ENCODE data around the gene GMNC.

Gene GMNC

DNA sequence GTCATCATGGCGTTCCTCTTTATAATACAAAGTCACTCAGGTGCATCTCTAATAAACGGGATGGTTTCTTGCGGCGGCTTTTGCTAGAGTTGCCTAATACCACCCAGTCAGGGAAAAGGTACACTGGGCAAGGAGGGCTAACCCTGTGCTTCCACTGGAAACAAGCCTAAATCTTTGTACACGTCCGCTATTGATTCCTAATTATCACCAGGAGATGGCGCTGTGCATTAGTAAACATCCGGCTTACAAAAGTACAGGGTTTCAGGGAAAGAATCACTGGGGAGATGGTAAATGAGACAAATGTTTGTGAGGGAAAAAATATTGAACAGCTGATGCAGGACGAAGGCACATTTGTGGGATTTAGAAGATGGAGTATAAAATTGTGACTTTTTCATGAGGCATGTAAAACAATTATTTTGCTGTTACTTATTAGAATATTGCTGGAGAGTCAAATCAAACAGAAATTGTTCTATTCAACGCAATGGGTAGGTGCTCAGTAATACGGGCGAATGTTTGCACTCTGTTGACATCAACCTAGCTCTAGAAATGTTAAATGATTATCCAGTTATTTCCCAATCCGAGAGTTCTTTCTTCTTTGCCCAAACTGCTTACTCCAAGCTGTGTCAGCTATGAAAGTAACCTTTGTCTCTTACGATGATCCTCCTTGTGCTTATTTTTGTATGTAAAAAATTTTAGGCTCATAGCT is 50.6 kb downstream of the GMNC start:
- H3K27me3 Mint-ChIP-seq (ENCODE audit: low read depth, poor library complexity), result peaks cover 7% of the 10 kb centered on the region
- H3K4me1 Mint-ChIP-seq, result peaks cover 6% of the 10 kb centered on the region
- peak; percentile 54 for DNase-seq
- H3K9me3 Mint-ChIP-seq, result peaks cover 3% of the 10 kb centered on the region
- H3K36me3 Mint-ChIP-seq (ENCODE audit: low read depth), result no peaks in the 10 kb centered on the region
- no peak overlapping the region for H3K4me3 Mint-ChIP-seq
- no peak overlapping the region for H3K27ac Mint-ChIP-seq
- TF ChIP-seq, protein P1, sequence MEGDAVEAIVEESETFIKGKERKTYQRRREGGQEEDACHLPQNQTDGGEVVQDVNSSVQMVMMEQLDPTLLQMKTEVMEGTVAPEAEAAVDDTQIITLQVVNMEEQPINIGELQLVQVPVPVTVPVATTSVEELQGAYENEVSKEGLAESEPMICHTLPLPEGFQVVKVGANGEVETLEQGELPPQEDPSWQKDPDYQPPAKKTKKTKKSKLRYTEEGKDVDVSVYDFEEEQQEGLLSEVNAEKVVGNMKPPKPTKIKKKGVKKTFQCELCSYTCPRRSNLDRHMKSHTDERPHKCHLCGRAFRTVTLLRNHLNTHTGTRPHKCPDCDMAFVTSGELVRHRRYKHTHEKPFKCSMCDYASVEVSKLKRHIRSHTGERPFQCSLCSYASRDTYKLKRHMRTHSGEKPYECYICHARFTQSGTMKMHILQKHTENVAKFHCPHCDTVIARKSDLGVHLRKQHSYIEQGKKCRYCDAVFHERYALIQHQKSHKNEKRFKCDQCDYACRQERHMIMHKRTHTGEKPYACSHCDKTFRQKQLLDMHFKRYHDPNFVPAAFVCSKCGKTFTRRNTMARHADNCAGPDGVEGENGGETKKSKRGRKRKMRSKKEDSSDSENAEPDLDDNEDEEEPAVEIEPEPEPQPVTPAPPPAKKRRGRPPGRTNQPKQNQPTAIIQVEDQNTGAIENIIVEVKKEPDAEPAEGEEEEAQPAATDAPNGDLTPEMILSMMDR (IDR thresholded peaks at IDR 0.05), result peak; percentile 75

DNA sequence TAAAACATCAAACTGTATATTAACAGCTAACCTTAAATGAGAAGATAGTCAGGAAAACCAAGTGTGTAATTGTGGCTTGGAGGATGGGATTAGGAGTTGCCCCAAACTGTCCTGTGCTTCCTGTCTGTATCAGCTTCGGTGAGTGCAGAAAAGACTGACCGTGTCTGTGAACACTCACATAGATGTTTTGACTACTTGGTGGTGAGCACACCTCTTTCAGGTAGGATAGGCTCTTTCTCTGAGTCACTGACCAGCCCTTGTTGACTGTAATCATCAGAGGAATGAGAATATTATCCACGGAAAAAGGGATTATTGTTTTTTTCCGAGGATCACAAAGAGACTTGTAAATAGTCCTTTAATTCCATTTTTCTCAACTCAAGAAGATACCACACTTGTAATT is 51.5 kb downstream of the GMNC start:
- Mint-ChIP-seq H3K9me3 (no peaks in the 10 kb centered on the region), H3K36me3 (ENCODE audit: low read depth) (no peaks in the 10 kb centered on the region), H3K4me1 (peaks cover 6% of the 10 kb centered on the region), H3K27ac (no peak overlapping the region), H3K4me3 (no peak overlapping the region), H3K27me3 (ENCODE audit: low read depth, poor library complexity) (peaks cover 7% of the 10 kb centered on the region)
- TF ChIP-seq, protein P1 (IDR thresholded peaks at IDR 0.05), result no peak
- DNase-seq, result no peak

DNA sequence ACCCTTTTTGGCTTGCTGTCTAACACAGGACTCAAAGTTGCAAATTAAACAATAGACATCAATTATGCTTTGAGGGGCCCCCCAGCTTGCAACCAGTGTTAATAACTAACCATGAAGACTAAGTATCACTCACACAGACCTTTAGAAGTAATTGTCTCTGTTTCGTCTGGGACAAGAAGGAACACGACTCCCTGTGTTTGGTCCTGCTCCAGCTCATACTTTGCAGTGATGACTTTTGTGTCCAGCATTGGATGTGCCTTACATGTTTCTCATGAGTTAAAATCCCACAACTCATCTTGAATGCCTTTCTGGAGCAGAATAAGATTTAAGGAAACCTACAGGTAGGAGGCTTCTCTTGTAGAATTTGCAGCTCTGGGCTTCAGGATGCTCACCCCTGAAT is 53.1 kb downstream of the GMNC start:
- peaks cover 6% of the 10 kb centered on the region for H3K4me1 Mint-ChIP-seq
- H3K4me3 Mint-ChIP-seq, result no peak overlapping the region
- H3K27me3 Mint-ChIP-seq (ENCODE audit: low read depth, poor library complexity), result peaks cover 7% of the 10 kb centered on the region

DNA sequence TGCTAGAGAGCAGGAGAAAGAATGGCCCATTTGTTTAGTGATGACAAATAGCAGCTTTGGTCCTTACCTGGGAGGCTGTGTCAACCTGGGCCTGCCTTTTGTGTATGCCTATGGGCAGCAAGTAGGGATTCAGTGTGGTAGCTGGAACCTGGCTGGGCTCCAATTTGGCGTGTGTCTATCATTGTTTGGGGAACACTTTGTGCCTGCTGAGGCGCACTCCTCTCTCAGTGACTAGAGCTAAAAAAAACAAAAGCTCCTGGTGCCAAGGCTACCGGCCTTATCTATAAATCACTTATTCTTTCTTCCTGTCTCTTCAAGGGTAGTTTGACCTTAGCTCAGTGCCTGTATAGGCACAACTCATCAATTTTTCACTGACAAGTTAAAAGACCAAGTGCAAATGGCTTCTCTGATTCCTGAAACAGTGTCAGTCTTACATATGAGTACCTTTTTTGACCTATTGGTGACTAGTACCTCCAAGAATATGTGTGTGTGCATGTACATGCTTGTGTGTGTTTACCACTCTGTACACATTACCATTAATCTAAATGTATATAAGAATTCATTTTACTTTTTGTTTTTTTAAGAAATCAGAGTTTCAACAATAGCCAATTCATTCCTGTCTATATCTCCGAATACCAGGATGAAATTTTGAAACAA is 54.6 kb downstream of the GMNC start:
- TF ChIP-seq, protein P1 (IDR thresholded peaks at IDR 0.05), result no peak
- no peak for DNase-seq
- Mint-ChIP-seq H3K36me3 (ENCODE audit: low read depth) (no peaks in the 10 kb centered on the region), H3K4me1 (peaks cover 6% of the 10 kb centered on the region), H3K4me3 (no peak overlapping the region), H3K27me3 (ENCODE audit: low read depth, poor library complexity) (peaks cover 7% of the 10 kb centered on the region), H3K9me3 (no peaks in the 10 kb centered on the region), H3K27ac (no peak overlapping the region)

More for the DNA sequence above, 53.1 kb downstream of the GMNC start:
- TF ChIP-seq, protein P1 (IDR thresholded peaks at IDR 0.05), result no peak
- Mint-ChIP-seq H3K27ac (no peak overlapping the region), H3K36me3 (ENCODE audit: low read depth) (no peaks in the 10 kb centered on the region), H3K9me3 (no peaks in the 10 kb centered on the region)
- DNase-seq, result no peak
